IMR-90 (cell line): Measurements from ENCODE around the gene LYRM4.

Source experiments
- CEBPB ChIP-seq: IDR thresholded peaks from 2 replicates; pipeline ENCODE4 v1.6.1; 2012; ENCODE audit warnings: low read depth, low read length, improper control_type of control experiment
- CTCF ChIP-seq: conservative IDR thresholded peaks from 2 replicates; pipeline ENCODE4 v1.5.1; 2012; ENCODE audit warnings: mild to moderate bottlenecking, low read depth, low read length, improper control_type of control experiment
- MAFK ChIP-seq: IDR thresholded peaks from 2 replicates; pipeline ENCODE4 v1.6.1; 2012; ENCODE audit warnings: low read depth, low read length, improper control_type of control experiment
- POLR2A ChIP-seq: IDR thresholded peaks from 2 replicates; pipeline ENCODE4 v1.6.1; 2012; ENCODE audit warnings: mild to moderate bottlenecking, low read depth, low read length
- RAD21 ChIP-seq: IDR thresholded peaks from 2 replicates; pipeline ENCODE4 v1.6.1; 2012; ENCODE audit warnings: low read length, improper control_type of control experiment
- RCOR1 ChIP-seq: IDR thresholded peaks from 2 replicates; pipeline ENCODE4 v1.6.1; 2012; ENCODE audit warnings: mild to moderate bottlenecking, low read length, improper control_type of control experiment; ENCODE audit not compliant: insufficient replicate concordance
- SMC3 ChIP-seq: fragments of 150-350 bp; IDR thresholded peaks from 2 replicates; pipeline ENCODE4 v1.6.1; 2016; ENCODE audit warnings: low read depth, mild to moderate bottlenecking, antibody characterized with exemption, low read length, moderate library complexity

GRCh38 chr6:5290097-5290496, 29.3 kb upstream of the LYRM4 start:
- TF ChIP-seq CTCF = no peak
- TF ChIP-seq POLR2A = no peak
- no peak for TF ChIP-seq RAD21
- TF ChIP-seq RCOR1 = no peak
- no peak for TF ChIP-seq MAFK
- no peak for TF ChIP-seq CEBPB
- TF ChIP-seq SMC3 = no peak
